NCI-H1048 (cell line): ENCODE results near the gene SARDH.

ENCODE experiments used
- DNase-seq: peaks from one replicate; lab custom pipeline; 2025; lab: John Stamatoyannopoulos, UW

The SARDH gene

GRCh38 chr9:133733796-133734533 is 4.2 kb downstream of the SARDH start:
- no peak for DNase-seq

GRCh38 chr9:133733421-133733795 is 4.7 kb downstream of the SARDH start:
- DNase-seq, result no peak

- no peak for DNase-seq
Observed at GRCh38 chr9:133732639-133733408, 5.3 kb downstream of the SARDH start.

GRCh38 chr9:133731876-133732638 is 6.1 kb downstream of the SARDH start:
- DNase-seq, result peak; percentile 84

- no peak for DNase-seq
Observed at GRCh38 chr9:133730994-133731715, 7.0 kb downstream of the SARDH start.

GRCh38 chr9:133729617-133730281 is 8.4 kb downstream of the SARDH start:
- DNase-seq, result no peak

GRCh38 chr9:133728856-133729616 is 9.1 kb downstream of the SARDH start:
- DNase-seq, result no peak

- DNase-seq, result no peak
Observed at GRCh38 chr9:133727876-133728441, 10.2 kb downstream of the SARDH start.

GRCh38 chr9:133727277-133727875 is 10.8 kb downstream of the SARDH start:
- no peak for DNase-seq

- no peak for DNase-seq
Observed at GRCh38 chr9:133726401-133727276, 11.5 kb downstream of the SARDH start.

- no peak for DNase-seq
Observed at GRCh38 chr9:133725886-133726285, 12.3 kb downstream of the SARDH start.

GRCh38 chr9:133718563-133719315 is 19.4 kb downstream of the SARDH start:
- DNase-seq, result no peak

GRCh38 chr9:133717113-133718031 is 20.8 kb downstream of the SARDH start:
- no peak for DNase-seq

GRCh38 chr9:133716564-133717112 is 21.5 kb downstream of the SARDH start:
- no peak for DNase-seq

- no peak for DNase-seq
Observed at GRCh38 chr9:133715866-133716563, 22.1 kb downstream of the SARDH start.

GRCh38 chr9:133715295-133715865 is 22.8 kb downstream of the SARDH start:
- no peak for DNase-seq
